Loucy (cell line): Measurements from ENCODE around the gene S1PR3.

Experiments used
- H2AFZ ChIP-seq: fragments of 200-600 bp; sonication (generic); 2 replicates; pipeline ENCODE4 v1.6.0; 2016; ENCODE audit warnings: antibody characterized with exemption, mild to moderate bottlenecking, low read length, moderate library complexity
- H3F3A ChIP-seq: fragments of 200-600 bp; 2 replicates; pipeline ENCODE4 v1.6.0; 2016; ENCODE audit warnings: antibody characterized with exemption, low read depth, mild to moderate bottlenecking
- H3K27me3 ChIP-seq: fragments of 200-600 bp; sonication (generic); 2 replicates; pipeline ENCODE4 v1.6.1; 2014; ENCODE audit warnings: low read length, mild to moderate bottlenecking; ENCODE audit not compliant: insufficient read depth, poor library complexity, severe bottlenecking
- H3K36me3 ChIP-seq: fragments of 200-600 bp; sonication (generic); 2 replicates; pipeline ENCODE4 v1.6.1; 2016; ENCODE audit warnings: low read length; ENCODE audit not compliant: insufficient read depth
- H3K4me1 ChIP-seq: fragments of 200-600 bp; sonication (generic); 2 replicates; pipeline ENCODE4 v1.5.1; 2014; ENCODE audit warnings: low read length, mild to moderate bottlenecking; ENCODE audit not compliant: insufficient read depth, poor library complexity, severe bottlenecking
- H3K4me2 ChIP-seq: fragments of 200-600 bp; sonication (generic); 2 replicates; pipeline ENCODE4 v1.6.0; 2014; ENCODE audit warnings: antibody characterized with exemption, low read length, low read depth, mild to moderate bottlenecking; ENCODE audit not compliant: poor library complexity, severe bottlenecking
- H3K4me3 ChIP-seq: fragments of 200-600 bp; sonication (generic); 2 replicates; pipeline ENCODE4 v1.5.1; 2014; ENCODE audit warnings: low read length, mild to moderate bottlenecking, mixed read lengths; ENCODE audit not compliant: poor library complexity, severe bottlenecking
- H3K79me2 ChIP-seq: fragments of 200-600 bp; sonication (generic); 2 replicates; pipeline ENCODE4 v1.6.1; 2014; ENCODE audit warnings: low read length; ENCODE audit not compliant: insufficient read depth
- H3K9ac ChIP-seq: fragments of 200-600 bp; sonication (generic); 2 replicates; pipeline ENCODE4 v1.6.0; 2014; ENCODE audit warnings: mild to moderate bottlenecking, low read depth, low read length, moderate library complexity; ENCODE audit not compliant: poor library complexity, severe bottlenecking
- H3K9me2 ChIP-seq: fragments of 200-600 bp; sonication (generic); replicated peaks from 2 replicates; pipeline ENCODE4 v1.6.1; 2016; ENCODE audit warnings: low read depth, low read length, mixed read lengths
- H3K9me3 ChIP-seq: fragments of 200-600 bp; sonication (generic); 2 replicates; pipeline ENCODE4 v1.6.1; 2014; ENCODE audit warnings: mild to moderate bottlenecking, antibody characterized with exemption, low read length, low read depth; ENCODE audit not compliant: insufficient read depth
- H4K20me1 ChIP-seq: fragments of 200-600 bp; sonication (generic); 2 replicates; pipeline ENCODE4 v1.6.0; 2014; ENCODE audit warnings: antibody characterized with exemption, low read length, mild to moderate bottlenecking; ENCODE audit not compliant: insufficient read depth, poor library complexity, severe bottlenecking
- CTCF ChIP-seq: fragments of 200-600 bp; sonication (generic); conservative IDR thresholded peaks from 2 replicates; pipeline ENCODE4 v1.5.1; 2014; ENCODE audit warnings: mild to moderate bottlenecking, antibody characterized with exemption, low read length
- EZH2phosphoT487 ChIP-seq: fragments of 200-600 bp; IDR thresholded peaks from 2 replicates; pipeline ENCODE4 v1.6.1; 2018; ENCODE audit warnings: antibody characterized with exemption, mild to moderate bottlenecking, moderate library complexity, borderline replicate concordance

The S1PR3 gene

DNA sequence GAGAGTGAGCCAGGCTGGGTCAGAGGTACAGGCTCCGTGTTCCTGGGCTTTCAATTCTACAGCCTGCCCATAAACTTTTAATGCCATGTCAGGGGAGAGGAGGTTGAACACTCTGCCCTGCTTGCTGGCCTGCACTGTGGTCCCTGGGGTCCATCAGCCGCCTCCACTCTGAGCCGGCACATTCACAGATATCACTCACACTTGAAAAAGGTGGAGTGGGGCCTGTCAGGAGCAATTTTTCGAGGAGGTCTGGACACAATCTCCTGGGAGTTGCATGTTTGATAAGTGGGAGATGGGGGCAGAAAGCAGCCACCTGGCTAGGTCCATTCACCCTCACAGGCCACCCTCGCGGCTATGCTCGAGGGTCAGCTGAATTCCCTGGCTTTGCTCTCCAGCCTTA lies 22.9 kb downstream of the S1PR3 start:
- Histone ChIP-seq H3K9me3 (no peaks in the 10 kb centered on the region), H3K27me3 (no peaks in the 10 kb centered on the region), H3K4me1 (no peaks in the 10 kb centered on the region), H3K36me3 (no peaks in the 10 kb centered on the region), H3K9me2 (no peaks in the 10 kb centered on the region), H4K20me1 (no peaks in the 10 kb centered on the region), H3F3A (no peaks in the 10 kb centered on the region), H3K4me2 (no peak overlapping the region), H2AFZ (no peak overlapping the region), H3K4me3 (no peak overlapping the region), H3K79me2 (no peaks in the 10 kb centered on the region), H3K9ac (no peak overlapping the region)
- TF ChIP-seq EZH2phosphoT487 (no peak), CTCF (no peak)

- Histone ChIP-seq H3K36me3 (no peaks in the 10 kb centered on the region), H2AFZ (no peak overlapping the region), H3K4me1 (no peaks in the 10 kb centered on the region), H3K9me3 (no peaks in the 10 kb centered on the region), H3K9me2 (no peaks in the 10 kb centered on the region), H3K9ac (no peak overlapping the region), H3K79me2 (no peaks in the 10 kb centered on the region), H4K20me1 (no peaks in the 10 kb centered on the region), H3K27me3 (no peaks in the 10 kb centered on the region), H3K4me2 (no peak overlapping the region), H3F3A (no peaks in the 10 kb centered on the region), H3K4me3 (no peak overlapping the region)
- TF ChIP-seq CTCF = no peak
- TF ChIP-seq EZH2phosphoT487 = no peak
Observed at GRCh38 chr9:89015336-89015735, 24.1 kb downstream of the S1PR3 start.

GRCh38 chr9:89020754-89021153 lies 29.5 kb downstream of the S1PR3 start:
- H3K4me3 ChIP-seq = no peak overlapping the region
- TF ChIP-seq CTCF = no peak
- TF ChIP-seq EZH2phosphoT487 = no peak
- H4K20me1 ChIP-seq = no peaks in the 10 kb centered on the region
- no peaks in the 10 kb centered on the region for H3K36me3 ChIP-seq
- H3K9ac ChIP-seq = no peak overlapping the region
- no peaks in the 10 kb centered on the region for H3F3A ChIP-seq
- no peaks in the 10 kb centered on the region for H3K4me1 ChIP-seq
- no peak overlapping the region for H2AFZ ChIP-seq
- H3K9me3 ChIP-seq = no peaks in the 10 kb centered on the region
- no peaks in the 10 kb centered on the region for H3K27me3 ChIP-seq
- H3K4me2 ChIP-seq = no peak overlapping the region
- no peaks in the 10 kb centered on the region for H3K9me2 ChIP-seq
- H3K79me2 ChIP-seq = no peaks in the 10 kb centered on the region
